GM12873 (cell line): ENCODE results near the gene RNMT.

Experiments
- TF ChIP-seq, protein P1 (sequence below): IDR thresholded peaks from 2 replicates; pipeline ENCODE4 v1.5.1; 2012; ENCODE audit warnings: low read depth, mild to moderate bottlenecking, moderate library complexity, low read length, control low read depth; ENCODE audit not compliant: insufficient read depth; ENCODE audit errors: missing control alignments

Gene RNMT

DNA sequence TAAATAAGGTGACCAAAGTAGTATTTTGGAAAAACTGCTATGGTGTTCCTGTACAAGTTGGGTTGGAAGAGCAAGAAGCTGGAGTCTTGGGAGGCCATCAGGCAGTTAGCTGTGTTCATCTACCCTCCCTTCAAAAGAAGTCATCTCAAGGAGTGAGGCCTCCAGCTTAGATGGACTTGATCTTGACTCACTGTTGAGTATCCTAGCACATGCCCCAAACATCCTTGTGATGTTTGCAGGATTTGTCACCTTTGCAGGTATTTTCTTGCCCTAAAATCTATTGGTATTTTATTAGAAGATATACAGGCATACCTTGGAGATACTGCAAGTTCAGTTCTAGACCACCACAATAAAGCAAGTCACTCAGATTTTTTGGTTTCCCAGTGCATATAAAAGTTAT lies 30.2 kb downstream of the RNMT start:
- TF ChIP-seq, protein P1, sequence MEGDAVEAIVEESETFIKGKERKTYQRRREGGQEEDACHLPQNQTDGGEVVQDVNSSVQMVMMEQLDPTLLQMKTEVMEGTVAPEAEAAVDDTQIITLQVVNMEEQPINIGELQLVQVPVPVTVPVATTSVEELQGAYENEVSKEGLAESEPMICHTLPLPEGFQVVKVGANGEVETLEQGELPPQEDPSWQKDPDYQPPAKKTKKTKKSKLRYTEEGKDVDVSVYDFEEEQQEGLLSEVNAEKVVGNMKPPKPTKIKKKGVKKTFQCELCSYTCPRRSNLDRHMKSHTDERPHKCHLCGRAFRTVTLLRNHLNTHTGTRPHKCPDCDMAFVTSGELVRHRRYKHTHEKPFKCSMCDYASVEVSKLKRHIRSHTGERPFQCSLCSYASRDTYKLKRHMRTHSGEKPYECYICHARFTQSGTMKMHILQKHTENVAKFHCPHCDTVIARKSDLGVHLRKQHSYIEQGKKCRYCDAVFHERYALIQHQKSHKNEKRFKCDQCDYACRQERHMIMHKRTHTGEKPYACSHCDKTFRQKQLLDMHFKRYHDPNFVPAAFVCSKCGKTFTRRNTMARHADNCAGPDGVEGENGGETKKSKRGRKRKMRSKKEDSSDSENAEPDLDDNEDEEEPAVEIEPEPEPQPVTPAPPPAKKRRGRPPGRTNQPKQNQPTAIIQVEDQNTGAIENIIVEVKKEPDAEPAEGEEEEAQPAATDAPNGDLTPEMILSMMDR = no peak

DNA sequence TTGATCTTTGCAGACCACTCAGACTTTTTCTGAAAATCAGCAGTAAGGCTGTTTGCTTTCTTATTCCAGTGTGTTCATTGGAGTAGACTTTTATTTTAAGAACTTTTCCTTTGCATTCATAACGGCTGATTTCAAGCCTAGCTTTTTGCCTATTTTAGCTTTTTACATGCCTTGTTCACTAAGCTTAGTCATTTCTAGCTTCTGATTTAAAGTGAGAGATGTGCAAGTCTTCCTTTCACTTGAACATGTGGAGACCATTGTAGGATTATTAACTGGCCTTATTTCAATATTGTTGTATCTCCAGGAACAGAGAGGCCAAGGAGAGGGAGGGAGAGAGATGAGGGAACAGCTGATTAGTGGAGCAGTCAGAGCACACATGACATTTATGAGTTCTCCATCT lies 32.1 kb downstream of the RNMT start:
- TF ChIP-seq, protein P1 = no peak

DNA sequence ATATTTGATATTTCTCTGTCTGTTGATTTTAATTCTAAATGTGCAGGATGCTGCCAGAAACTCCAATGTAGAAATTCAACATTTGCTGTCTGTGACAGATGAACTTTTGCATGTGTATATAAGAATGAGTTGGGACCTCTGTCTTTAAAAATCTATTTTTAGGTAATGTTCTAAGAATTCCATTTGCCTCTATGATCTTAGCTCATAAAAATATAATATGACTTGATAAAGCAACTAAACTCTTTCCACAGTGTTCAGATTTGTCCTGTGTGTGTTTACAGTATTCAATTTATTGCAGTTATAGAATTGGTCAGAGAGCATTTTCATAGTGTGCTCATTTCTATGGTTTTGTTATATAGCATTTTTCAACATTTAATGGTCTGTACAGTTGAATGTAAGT lies 33.6 kb downstream of the RNMT start:
- TF ChIP-seq, protein P1 = no peak

DNA sequence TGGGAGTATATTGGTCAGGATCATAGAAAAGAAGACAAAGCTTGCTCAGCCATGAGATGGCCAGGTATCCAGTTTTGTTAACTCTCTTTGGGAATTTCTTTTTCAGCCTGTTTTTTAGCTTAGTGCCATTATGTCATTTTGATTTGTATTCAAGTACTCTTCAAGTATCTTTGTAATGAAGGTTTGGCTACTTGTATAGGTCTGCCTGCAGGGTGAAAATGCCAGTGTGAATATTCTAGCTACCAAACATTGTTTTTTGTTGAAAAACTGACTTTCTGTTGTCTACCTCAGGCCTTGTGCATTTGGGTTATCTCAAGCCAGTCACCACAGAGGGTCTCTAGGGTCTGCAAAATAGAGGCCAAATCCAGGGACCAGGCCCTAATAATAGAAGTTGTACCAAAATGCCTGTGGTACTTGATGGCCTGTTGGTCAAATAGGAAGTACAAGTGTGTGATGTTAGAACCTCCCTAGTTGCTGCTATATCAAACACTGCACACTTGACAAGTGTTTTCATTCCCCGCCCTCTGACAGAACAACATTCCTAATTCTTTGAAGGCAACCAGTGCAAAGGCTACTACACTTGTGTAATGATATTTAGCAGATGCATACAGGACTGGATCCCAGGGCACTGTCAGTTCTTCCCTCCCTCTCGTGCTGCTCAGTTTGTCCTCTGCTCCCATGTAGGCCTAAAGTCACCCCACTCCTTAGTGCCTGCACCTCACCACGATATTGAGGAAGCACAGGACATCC lies 36.4 kb downstream of the RNMT start:
- TF ChIP-seq, protein P1 = no peak

DNA sequence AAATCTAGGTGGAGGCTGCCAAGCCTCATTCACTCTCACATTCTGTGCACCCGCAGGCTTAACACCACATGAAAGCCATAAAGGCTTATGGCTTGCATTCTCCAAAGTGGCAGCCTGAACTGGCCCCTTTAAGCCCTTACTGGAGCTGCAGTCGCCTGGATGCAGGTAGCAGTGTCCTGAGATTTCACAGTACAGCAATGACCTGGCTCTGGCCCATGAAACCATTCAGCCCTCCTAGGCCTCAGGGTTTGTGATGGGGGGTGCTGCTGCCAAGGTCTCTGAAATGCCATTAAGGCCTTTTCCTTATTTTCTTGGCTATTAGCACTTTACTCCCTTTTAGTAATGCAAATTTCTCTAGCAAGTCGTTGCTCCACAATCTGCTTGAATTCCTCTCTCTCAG lies 48.6 kb downstream of the RNMT start:
- TF ChIP-seq, protein P1 = no peak

DNA sequence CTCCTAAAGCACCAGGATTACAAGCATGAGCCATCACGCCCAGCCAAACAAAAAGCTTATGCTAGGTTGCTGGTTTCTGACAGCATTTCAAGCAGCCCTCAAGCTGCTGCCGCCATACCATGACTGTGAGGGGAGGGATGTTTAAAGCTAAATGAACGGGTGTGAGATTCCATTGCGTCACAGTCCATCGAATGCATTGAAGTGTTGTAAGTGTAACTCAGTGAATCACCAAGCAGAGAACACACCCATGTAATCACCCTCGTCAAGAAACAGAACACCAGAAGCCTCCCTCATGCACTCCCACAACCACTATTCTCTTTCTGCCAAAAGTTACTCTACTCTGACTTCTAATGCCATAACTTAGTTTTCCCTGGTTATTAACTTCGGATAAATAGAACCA lies 64.7 kb downstream of the RNMT start:
- TF ChIP-seq, protein P1 = no peak

DNA sequence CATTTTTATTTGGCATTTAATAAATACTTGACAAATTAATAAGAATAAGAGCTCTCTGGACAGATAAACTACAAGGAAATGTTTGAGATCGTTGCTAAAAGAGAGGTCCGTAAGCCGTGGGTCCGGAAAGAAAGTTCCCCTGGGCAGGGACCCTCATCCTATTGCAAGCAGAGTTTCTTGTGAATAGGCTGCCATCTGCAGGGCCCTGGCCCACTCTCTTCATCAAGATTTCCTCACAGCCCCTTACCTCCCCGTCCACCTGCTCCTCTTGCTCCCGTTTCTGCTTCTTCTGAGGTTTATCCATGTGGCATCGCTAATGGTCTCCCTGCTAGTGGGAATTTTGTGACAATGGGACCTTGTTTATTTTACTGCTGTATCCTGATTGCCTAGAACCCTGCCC lies 67.3 kb downstream of the RNMT start:
- TF ChIP-seq, protein P1 = no peak
